Midbrain (tissue), 1 donor: Measurements from ENCODE around the gene TMEM45B.
"Not testable (repeated sequence)": the region's sequence is repeated elsewhere in the genome, so short reads cannot be mapped to it uniquely, and the experiment has no call there.

Experiments
- DNase-seq: peaks from one replicate; lab custom pipeline; 2025; lab: John Stamatoyannopoulos, UW

TMEM45B gene

GRCh38 chr11:129815596-129816461, at the start of gene TMEM45B:
Gene TMEM45B (plus strand): TSS chr11:129815848. CDS start chr11:129852483, 36,635 bp downstream.
- DNase-seq: no peak

GRCh38 chr11:129766898-129767604, 48.6 kb upstream of the TMEM45B start:
- no peak for DNase-seq

GRCh38 chr11:129767827-129768226, 47.8 kb upstream of the TMEM45B start:
- DNase-seq: no peak

GRCh38 chr11:129768356-129768755, 47.3 kb upstream of the TMEM45B start:
- no peak for DNase-seq

GRCh38 chr11:129769059-129769458, 46.6 kb upstream of the TMEM45B start:
- no peak for DNase-seq

GRCh38 chr11:129770993-129771392, 44.7 kb upstream of the TMEM45B start:
- DNase-seq: no peak

GRCh38 chr11:129771456-129771855, 44.2 kb upstream of the TMEM45B start:
- not testable (repeated sequence) for DNase-seq

- DNase-seq: no peak
Measured at GRCh38 chr11:129778877-129779276, 36.8 kb upstream of the TMEM45B start.

- DNase-seq: no peak
Measured at GRCh38 chr11:129779342-129779741, 36.3 kb upstream of the TMEM45B start.

GRCh38 chr11:129785383-129786111, 30.1 kb upstream of the TMEM45B start:
- DNase-seq: peak; percentile 1

- not testable (repeated sequence) for DNase-seq
Measured at GRCh38 chr11:129786112-129786416, 29.6 kb upstream of the TMEM45B start.

GRCh38 chr11:129787532-129788155, 28.0 kb upstream of the TMEM45B start:
- DNase-seq: no peak

- DNase-seq: no peak
Measured at GRCh38 chr11:129788278-129788677, 27.4 kb upstream of the TMEM45B start.

GRCh38 chr11:129790106-129790505, 25.5 kb upstream of the TMEM45B start:
- no peak for DNase-seq

- no peak for DNase-seq
Measured at GRCh38 chr11:129791515-129791914, 24.1 kb upstream of the TMEM45B start.

- no peak for DNase-seq
Measured at GRCh38 chr11:129792663-129793062, 23.0 kb upstream of the TMEM45B start.

- DNase-seq: no peak
Measured at GRCh38 chr11:129795089-129795488, 20.6 kb upstream of the TMEM45B start.

GRCh38 chr11:129798212-129798611, 17.4 kb upstream of the TMEM45B start:
- DNase-seq: no peak

GRCh38 chr11:129800162-129800561, 15.5 kb upstream of the TMEM45B start:
- not testable (repeated sequence) for DNase-seq

- no peak for DNase-seq
Measured at GRCh38 chr11:129800655-129801054, 15.0 kb upstream of the TMEM45B start.

GRCh38 chr11:129803533-129803932, 12.1 kb upstream of the TMEM45B start:
- no peak for DNase-seq

- DNase-seq: no peak
Measured at GRCh38 chr11:129804012-129804411, 11.6 kb upstream of the TMEM45B start.
